BLaER1 treated with 17β-estradiol and CSF1 and Interleukin-3, amounts not matched to agents 10 nM and 100 nM (cell line): ENCODE data around the gene MRPS7.
"Not testable (repeated sequence)": the region's sequence is repeated elsewhere in the genome, so short reads cannot be mapped to it uniquely, and the experiment has no call there.

Experiments used
- H3K27ac ChIP-seq, 11 experiments: shearing (Covaris generic); formaldehyde crosslinking; 2 replicates each; pipeline ENCODE4 v1.8.1; 2022
- H3K27me3 ChIP-seq, 11 experiments: shearing (Covaris generic); formaldehyde crosslinking; 2 replicates each; pipeline ENCODE4 v1.8.1; 2022
- H3K36me3 ChIP-seq, 11 experiments: shearing (Covaris generic); formaldehyde crosslinking; 2 replicates each; pipeline ENCODE4 v1.8.1; 2022
- H3K4me1 ChIP-seq, 10 experiments: shearing (Covaris generic); formaldehyde crosslinking; 2 replicates each; pipeline ENCODE4 v1.8.1; 2022
- H3K4me2 ChIP-seq, 11 experiments: shearing (Covaris generic); formaldehyde crosslinking; 2 replicates each; pipeline ENCODE4 v1.8.1; 2022
- H3K4me3 ChIP-seq, 10 experiments: shearing (Covaris generic); formaldehyde crosslinking; 2 replicates each; pipeline ENCODE4 v1.8.1; 2022
- H3K9ac ChIP-seq, 11 experiments: shearing (Covaris generic); formaldehyde crosslinking; 2 replicates each; pipeline ENCODE4 v1.8.1; 2022
- H3K9me3 ChIP-seq, 11 experiments: shearing (Covaris generic); formaldehyde crosslinking; replicated peaks in 1 of 11; 2 replicates each; pipeline ENCODE4 v1.8.1; 2022
- H4K20me1 ChIP-seq, 11 experiments: shearing (Covaris generic); formaldehyde crosslinking; 2 replicates each; pipeline ENCODE4 v1.8.1; 2022
- Cebpa-rat ChIP-seq, 11 experiments: shearing (Covaris generic); IDR thresholded peaks; 2 replicates each; pipeline ENCODE4 v1.8.1; 2022

Gene MRPS7

GRCh38 chr17:75287221-75287620 is 25.5 kb downstream of the MRPS7 start:
- Histone ChIP-seq H3K9me3 (no peaks in the 10 kb centered on the region), H3K27me3 (no peaks in the 10 kb centered on the region), H3K4me1 (peaks cover 39 to 60% (median 52%) of the 10 kb centered on the region in 10 experiments), H4K20me1 (peaks cover 7 to 50% (median 38%) of the 10 kb centered on the region in 11 experiments; a peak in 20 of 22 replicates), H3K27ac (no peak overlapping the region), H3K4me2 (peak overlapping the region; percentile 90 to 98 (median 96); a peak in 21 of 22 replicates), H3K9ac (peak overlapping the region in 9 of 11 experiments; percentile 71 to 94 (median 87); a peak in 11 of 22 replicates), H3K4me3 (peak overlapping the region in 5 of 10 experiments; percentile 17 to 98 (median 94); a peak in 5 of 20 replicates), H3K36me3 (peaks cover 42 to 56% (median 53%) of the 10 kb centered on the region in 11 experiments)
- TF ChIP-seq Cebpa-rat (IDR thresholded peaks at IDR 0.05): no peak

DNA sequence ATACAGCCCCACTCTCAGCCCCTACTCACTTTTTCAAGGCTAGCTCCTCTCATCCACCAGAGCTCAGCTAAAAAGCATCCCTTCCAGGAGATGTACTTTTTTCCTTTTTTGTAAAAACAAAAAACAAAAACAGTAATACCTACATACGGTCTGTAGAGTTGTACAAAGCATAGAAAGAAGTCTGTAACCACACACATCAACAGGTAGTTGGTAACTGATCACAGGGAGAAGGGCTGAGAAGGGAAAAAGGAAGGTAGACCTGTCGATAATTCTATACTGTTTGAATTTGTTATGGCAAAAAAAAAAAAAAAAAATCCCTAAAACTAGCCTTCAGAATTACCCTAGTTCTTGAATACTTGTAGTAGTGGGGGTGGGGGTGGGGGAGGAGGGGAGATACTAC is 26.7 kb downstream of the MRPS7 start:
- Histone ChIP-seq H3K4me1 (peaks cover 39 to 71% (median 55%) of the 10 kb centered on the region in 10 experiments), H3K9ac (peak overlapping the region; percentile 81 to 94 (median 89)), H3K27me3 (no peaks in the 10 kb centered on the region), H4K20me1 (peaks cover 7 to 45% (median 38%) of the 10 kb centered on the region in 11 experiments; a peak in 20 of 22 replicates), H3K9me3 (no peaks in the 10 kb centered on the region), H3K4me3 (peak overlapping the region; percentile 71 to 98 (median 92)), H3K27ac (peak overlapping the region in 10 of 11 experiments; percentile 17 to 90 (median 83); a peak in 15 of 22 replicates), H3K4me2 (peak overlapping the region; percentile 90 to 98 (median 96)), H3K36me3 (peaks cover 31 to 44% (median 42%) of the 10 kb centered on the region in 11 experiments)
- TF ChIP-seq Cebpa-rat (IDR thresholded peaks at IDR 0.05): no peak

DNA sequence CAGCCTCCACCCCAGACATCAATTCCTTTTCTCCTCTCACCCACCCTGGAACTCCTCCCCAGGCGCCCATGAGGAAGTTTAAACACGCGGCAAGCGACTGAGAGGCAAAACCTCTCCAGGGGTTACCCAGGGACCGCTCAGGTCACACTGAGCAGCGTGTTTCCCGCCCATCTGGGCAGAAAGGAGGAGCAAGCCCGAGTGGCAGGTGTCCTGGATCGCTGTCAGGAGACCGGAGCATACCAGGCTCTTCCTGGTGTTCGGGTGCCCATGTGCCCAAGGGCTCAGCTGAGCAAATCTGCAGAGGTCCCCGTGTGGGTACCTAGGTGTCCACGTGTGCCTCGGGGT is 27.1 kb downstream of the MRPS7 start:
- peak overlapping the region; percentile 34 to 93 (median 83) for H3K27ac ChIP-seq
- H3K27me3 ChIP-seq: no peaks in the 10 kb centered on the region
- peak overlapping the region; percentile 81 to 94 (median 89) for H3K9ac ChIP-seq
- H3K4me2 ChIP-seq: peak overlapping the region; percentile 90 to 98 (median 96)
- H4K20me1 ChIP-seq: peaks cover 7 to 41% (median 35%) of the 10 kb centered on the region in 11 experiments; a peak in 20 of 22 replicates
- no peak for TF ChIP-seq Cebpa-rat (IDR thresholded peaks at IDR 0.05)
- no peaks in the 10 kb centered on the region for H3K9me3 ChIP-seq
- H3K4me1 ChIP-seq: peaks cover 39 to 75% (median 57%) of the 10 kb centered on the region in 10 experiments
- H3K36me3 ChIP-seq: peaks cover 27 to 40% (median 38%) of the 10 kb centered on the region in 11 experiments
- H3K4me3 ChIP-seq: peak overlapping the region; percentile 71 to 98 (median 92)

GRCh38 chr17:75289115-75289831 is 27.6 kb downstream of the MRPS7 start, which contains the start of gene SLC25A19:
SLC25A19 (minus strand) TSS chr17:75289433; CDS start chr17:75286764, 2,669 bp downstream.
- H3K4me3 ChIP-seq: peak within 1 kb of the TSS; percentile 71 to 98 (median 92)
- peak within 1 kb of the TSS; percentile 81 to 94 (median 89) for H3K9ac ChIP-seq
- H3K4me2 ChIP-seq: peak within 1 kb of the TSS; percentile 90 to 98 (median 96)
- TF ChIP-seq Cebpa-rat (IDR thresholded peaks at IDR 0.05): no peak
- H3K9me3 ChIP-seq: no peaks in the 10 kb centered on the region
- peak within 1 kb of the TSS; percentile 81 to 93 (median 84) for H3K27ac ChIP-seq
- H3K27me3 ChIP-seq: no peaks in the 10 kb centered on the region
- H3K36me3 ChIP-seq: peaks cover 24 to 35% (median 33%) of the 10 kb centered on the region in 11 experiments
- peaks cover 7 to 38% (median 31%) of the 10 kb centered on the region in 11 experiments; a peak in 20 of 22 replicates for H4K20me1 ChIP-seq
- peaks cover 39 to 80% (median 57%) of the 10 kb centered on the region in 10 experiments for H3K4me1 ChIP-seq

GRCh38 chr17:75289832-75290337 is 28.2 kb downstream of the MRPS7 start:
- peak overlapping the region; percentile 67 to 88 (median 76) for H3K4me2 ChIP-seq
- H3K4me3 ChIP-seq: peak overlapping the region; percentile 71 to 98 (median 92)
- H3K27ac ChIP-seq: peak overlapping the region; percentile 81 to 93 (median 84)
- peaks cover 7 to 34% (median 28%) of the 10 kb centered on the region in 11 experiments; a peak in 20 of 22 replicates for H4K20me1 ChIP-seq
- H3K9ac ChIP-seq: peak overlapping the region; percentile 81 to 94 (median 89)
- no peaks in the 10 kb centered on the region for H3K9me3 ChIP-seq
- peaks cover 22 to 29% (median 27%) of the 10 kb centered on the region in 11 experiments for H3K36me3 ChIP-seq
- H3K4me1 ChIP-seq: peaks cover 34 to 86% (median 55%) of the 10 kb centered on the region in 10 experiments
- H3K27me3 ChIP-seq: no peaks in the 10 kb centered on the region
- peak in 4 of 11 experiments; percentile 19 to 64 (median 26); a peak in 3 of 22 replicates for TF ChIP-seq Cebpa-rat (IDR thresholded peaks at IDR 0.05)

DNA sequence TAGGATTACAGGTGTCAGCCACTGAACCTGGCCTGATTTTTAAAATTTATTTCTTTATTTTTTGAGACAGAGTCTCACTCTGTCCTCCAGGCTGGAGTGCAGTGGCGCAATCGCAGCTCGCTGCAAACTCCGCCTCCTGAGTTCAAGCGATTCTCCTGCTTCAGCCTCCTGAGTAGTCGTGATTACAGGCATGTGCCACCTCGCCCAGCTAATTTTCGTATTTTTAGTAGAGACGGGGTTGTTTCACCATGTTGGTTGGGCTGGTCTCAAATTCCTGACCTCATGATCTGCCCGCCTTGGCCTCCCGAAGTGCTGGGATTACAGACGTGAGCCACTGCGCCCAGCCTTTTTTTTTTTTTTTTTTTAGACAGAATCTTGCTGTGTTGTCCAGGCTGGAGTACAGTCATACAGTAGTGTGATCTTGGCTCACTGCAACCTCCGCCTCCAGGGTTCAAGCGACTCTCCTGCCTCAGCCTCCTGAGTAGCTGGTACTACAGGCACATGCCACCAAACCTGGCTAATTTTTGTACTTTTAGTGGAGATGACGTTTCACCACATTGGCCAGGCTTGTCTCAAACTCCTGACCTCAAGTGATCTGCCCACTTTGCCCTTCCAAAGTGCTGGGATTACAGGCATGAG is 31.2 kb downstream of the MRPS7 start:
- Histone ChIP-seq H3K4me2 (peak overlapping the region in 3 of 11 experiments; percentile 73 to 92 (median 83); a peak in 5 of 22 replicates), H3K4me1 (peaks cover 47 to 86% (median 61%) of the 10 kb centered on the region in 10 experiments), H3K27ac (peak overlapping the region in 5 of 11 experiments; percentile 29 to 98 (median 97); a peak in 5 of 22 replicates)
- H3K4me3 ChIP-seq, H3K9ac ChIP-seq, H3K27me3 ChIP-seq, H3K9me3 ChIP-seq, H4K20me1 ChIP-seq, H3K36me3 ChIP-seq: not testable (repeated sequence)

DNA sequence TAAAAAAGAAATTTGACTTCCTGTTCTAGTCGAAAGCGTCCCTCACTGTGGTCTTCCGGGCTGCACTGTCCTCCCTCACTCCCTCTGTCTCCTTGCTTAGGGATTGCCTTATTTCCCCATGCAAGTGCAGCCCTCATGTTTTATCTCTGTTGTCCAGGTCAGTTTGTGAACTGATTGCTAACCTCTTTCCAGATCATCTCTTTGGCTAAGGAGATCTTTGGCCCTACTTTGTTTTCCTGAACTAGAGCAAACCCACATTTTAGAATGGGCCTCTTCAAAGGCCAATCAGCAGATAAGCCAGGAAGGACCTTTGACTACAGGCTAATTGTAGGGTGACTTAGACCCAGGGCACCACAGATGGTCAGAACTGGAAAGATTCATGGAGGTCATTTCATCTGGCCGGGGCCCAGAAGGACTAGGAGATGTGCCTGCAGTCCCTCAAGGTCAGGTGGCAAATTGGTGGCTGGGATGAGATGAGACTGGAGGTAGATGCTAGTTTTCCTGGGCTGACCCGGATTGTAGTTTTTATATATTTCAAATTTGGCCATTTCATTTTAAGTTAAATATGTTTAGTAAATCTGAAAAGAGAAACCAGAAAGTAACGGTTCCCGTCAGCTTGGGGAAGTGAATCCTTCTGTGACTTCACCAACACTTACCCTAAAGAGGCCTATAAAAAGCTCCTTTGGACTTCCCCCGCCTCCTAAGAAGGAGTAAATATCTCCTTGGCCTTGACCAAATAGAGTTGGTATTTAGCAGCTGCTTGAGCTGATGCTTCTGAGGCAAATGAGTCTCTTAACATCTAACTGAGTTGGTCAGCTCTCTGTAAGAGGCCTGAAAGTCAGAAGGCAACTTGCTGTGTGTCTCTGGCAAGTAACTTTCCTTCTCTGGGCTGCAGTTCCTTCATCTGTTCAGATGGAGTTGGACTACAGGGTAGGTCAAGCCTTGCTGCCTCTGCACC is 33.8 kb downstream of the MRPS7 start:
- Histone ChIP-seq H3K27me3 (no peaks in the 10 kb centered on the region), H4K20me1 (no peaks in the 10 kb centered on the region), H3K27ac (peak overlapping the region; percentile 51 to 98 (median 89)), H3K4me2 (peak overlapping the region; percentile 68 to 94 (median 81)), H3K36me3 (peaks cover 0 to 6% (median 0%) of the 10 kb centered on the region in 11 experiments; a peak in 2 of 22 replicates), H3K4me1 (peaks cover 42 to 100% (median 67%) of the 10 kb centered on the region in 10 experiments), H3K4me3 (peak overlapping the region in 5 of 10 experiments; percentile 15 to 52 (median 39); a peak in 5 of 20 replicates), H3K9ac (peak overlapping the region; percentile 53 to 91 (median 74)), H3K9me3 (no peaks in the 10 kb centered on the region)
- no peak for TF ChIP-seq Cebpa-rat (IDR thresholded peaks at IDR 0.05)

GRCh38 chr17:75300280-75300679 is 38.6 kb downstream of the MRPS7 start:
- peak in 5 of 11 experiments; percentile 15 to 80 (median 27); a peak in 3 of 22 replicates for TF ChIP-seq Cebpa-rat (IDR thresholded peaks at IDR 0.05)
- Histone ChIP-seq H3K27ac (peak overlapping the region in 4 of 11 experiments; percentile 52 to 98 (median 66); a peak in 5 of 22 replicates), H4K20me1 (no peaks in the 10 kb centered on the region)

More at GRCh38 chr17:75300280-75300679, 38.6 kb downstream of the MRPS7 start:
- Histone ChIP-seq H3K27me3 (no peaks in the 10 kb centered on the region), H3K4me3 (no peak overlapping the region), H3K36me3 (peaks cover 0 to 20% (median 7%) of the 10 kb centered on the region in 11 experiments; a peak in 10 of 22 replicates), H3K9me3 (no peaks in the 10 kb centered on the region), H3K4me1 (peaks cover 35 to 98% (median 58%) of the 10 kb centered on the region in 10 experiments), H3K9ac (no peak overlapping the region), H3K4me2 (peak overlapping the region in 5 of 11 experiments; percentile 55 to 92 (median 73); a peak in 12 of 22 replicates)
